NCI-H345 (cell line): ENCODE measurements around the gene NHSL2.

ENCODE experiments used
- DNase-seq: peaks from one replicate; lab custom pipeline; 2025; lab: John Stamatoyannopoulos, UW

The NHSL2 gene

GRCh38 chrX:72078411-72078810 lies 167.8 kb downstream of the NHSL2 start:
- no peak for DNase-seq

GRCh38 chrX:72079607-72080006 lies 169.0 kb downstream of the NHSL2 start:
- DNase-seq: no peak

GRCh38 chrX:72080150-72080549 lies 169.5 kb downstream of the NHSL2 start:
- no peak for DNase-seq

DNA sequence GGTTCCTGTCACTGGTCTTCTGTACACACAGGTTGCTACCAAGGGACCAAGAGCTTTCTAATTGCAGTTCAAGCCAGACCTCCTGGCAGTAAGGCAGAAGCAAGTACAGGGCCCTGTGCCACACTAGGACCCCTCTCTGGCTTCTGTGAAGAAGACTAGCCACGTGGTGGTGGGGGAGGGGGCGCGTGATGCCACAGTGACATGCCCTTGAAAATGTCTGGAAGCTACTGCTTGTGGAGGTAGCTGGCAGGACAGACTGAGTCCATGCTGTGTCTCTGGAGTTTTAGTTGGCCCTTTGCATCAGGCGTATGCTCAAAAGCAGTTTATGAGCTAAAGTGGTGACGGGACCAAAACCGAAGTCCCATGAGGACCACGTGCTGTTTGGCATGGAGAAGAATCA lies 170.2 kb downstream of the NHSL2 start:
- no peak for DNase-seq

GRCh38 chrX:72081605-72082320 lies 171.1 kb downstream of the NHSL2 start:
- no peak for DNase-seq

- no peak for DNase-seq
Measured at GRCh38 chrX:72083291-72083690, 172.6 kb downstream of the NHSL2 start.

DNA sequence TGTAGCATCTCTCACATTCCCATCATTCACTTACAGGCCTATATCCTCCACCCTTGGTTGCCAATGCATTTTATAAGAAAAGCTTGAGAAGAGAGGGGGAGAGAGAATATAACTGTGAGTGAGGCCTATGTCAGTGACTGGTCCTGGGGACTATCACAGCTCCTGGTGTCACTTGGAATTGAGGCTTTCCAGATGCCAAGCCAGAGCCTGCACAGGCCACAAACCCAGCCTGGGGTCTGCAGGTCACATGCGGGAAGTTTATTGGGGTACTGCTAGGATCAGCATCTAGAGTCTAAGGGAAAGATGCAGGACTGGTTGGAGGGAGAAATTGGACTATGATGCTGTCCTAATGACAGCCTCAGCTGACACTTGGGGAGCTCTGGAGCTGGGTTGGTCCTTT lies 173.5 kb downstream of the NHSL2 start:
- no peak for DNase-seq

DNA sequence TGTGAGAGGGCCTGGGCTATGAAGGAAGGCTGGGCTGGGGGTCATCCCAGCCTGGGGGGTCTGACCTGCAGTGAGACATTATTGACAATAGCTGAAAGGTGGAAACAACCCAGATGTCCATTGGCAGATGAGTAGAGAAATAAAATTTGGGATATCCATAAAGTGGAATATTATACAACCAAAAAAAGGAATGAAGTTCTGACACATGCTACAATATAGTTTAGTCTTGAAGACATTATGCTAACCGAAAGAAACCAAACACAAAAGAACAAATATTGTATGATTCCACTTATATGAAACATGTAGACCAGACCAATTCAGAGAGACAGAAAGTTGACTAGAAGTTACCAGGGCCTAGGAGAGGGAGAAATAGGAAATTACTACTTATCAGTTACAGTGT lies 176.3 kb downstream of the NHSL2 start:
- no peak for DNase-seq

DNA sequence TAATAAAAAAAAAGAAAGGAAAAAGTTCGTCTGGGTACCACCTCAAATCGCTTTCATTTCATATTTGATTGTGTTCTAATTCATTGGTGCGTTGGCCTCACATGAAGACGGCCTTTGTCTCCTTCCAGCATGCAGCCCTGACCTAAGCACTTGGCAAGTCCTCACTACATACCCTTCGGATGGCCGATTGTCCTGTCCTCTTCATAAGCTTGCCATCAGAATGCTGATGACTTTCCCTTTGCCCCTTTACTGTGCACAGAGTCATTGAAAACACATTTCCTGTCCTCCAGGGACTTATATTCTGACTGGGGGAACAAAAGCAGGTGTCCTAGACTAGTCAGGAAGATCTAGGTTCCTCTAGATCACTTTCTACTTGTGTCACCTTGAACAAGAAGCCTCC lies 178.1 kb downstream of the NHSL2 start:
- no peak for DNase-seq

- no peak for DNase-seq
Measured at GRCh38 chrX:72089254-72089653, 178.6 kb downstream of the NHSL2 start.

DNA sequence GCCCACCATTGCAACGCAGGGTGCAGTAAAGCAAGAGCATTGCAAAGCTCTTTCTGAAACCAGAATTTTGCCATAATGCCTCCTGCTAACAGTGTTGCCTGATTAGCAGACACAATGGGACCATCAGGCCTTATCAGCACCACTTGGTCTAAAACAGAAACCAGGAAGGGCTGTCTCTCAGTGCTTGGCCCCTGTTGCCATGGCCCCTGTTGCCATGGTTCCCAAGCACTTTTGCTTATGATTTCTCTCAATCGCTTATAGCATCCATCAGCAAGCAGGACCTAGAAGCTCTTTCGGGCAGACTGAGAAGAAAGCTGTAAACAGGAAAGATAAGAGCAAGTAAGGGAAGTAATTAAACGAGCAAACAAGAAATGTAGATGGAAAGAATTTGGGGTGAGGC lies 184.2 kb downstream of the NHSL2 start:
- DNase-seq: no peak

DNA sequence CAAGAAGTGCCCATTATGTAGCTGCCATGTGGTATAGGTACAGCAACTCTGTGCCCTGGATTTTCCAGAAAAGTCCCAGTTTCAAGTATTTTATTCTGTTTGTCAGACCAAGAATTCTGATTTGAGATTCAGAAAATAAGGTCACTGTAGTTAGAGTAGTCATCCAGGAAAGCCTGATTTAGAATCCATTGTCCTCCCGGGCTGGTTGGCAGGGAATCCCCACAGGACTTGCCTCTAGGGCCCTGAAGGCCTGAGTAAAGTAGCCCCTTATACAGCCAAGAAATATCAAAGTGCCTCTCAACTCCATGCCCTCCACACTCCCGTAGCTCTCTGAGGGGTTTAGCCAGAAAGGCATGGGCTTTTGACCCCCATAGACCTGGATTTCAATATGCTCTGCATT lies 184.7 kb downstream of the NHSL2 start:
- no peak for DNase-seq

DNA sequence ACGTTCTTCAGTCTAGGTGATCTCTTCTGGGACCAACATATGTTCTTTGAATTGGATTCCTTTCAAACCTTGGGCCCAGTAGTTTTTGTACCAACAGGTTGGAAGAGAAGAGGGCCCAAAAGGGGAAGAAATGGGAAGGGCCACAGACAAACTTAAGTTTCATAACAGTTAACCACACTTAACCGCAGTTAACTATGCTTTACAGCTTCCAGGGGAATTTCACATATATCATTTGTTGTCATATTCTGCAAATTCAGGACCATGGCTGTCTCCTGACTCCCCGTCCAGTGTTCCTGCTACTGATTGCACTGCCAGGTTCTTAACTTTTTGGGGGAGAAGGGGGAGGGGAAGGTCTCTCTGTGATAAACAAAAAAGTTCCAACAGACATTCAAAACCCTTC lies 186.5 kb downstream of the NHSL2 start:
- no peak for DNase-seq

- DNase-seq: peak; percentile 20
Measured at GRCh38 chrX:72100051-72100755, 189.6 kb downstream of the NHSL2 start.

DNA sequence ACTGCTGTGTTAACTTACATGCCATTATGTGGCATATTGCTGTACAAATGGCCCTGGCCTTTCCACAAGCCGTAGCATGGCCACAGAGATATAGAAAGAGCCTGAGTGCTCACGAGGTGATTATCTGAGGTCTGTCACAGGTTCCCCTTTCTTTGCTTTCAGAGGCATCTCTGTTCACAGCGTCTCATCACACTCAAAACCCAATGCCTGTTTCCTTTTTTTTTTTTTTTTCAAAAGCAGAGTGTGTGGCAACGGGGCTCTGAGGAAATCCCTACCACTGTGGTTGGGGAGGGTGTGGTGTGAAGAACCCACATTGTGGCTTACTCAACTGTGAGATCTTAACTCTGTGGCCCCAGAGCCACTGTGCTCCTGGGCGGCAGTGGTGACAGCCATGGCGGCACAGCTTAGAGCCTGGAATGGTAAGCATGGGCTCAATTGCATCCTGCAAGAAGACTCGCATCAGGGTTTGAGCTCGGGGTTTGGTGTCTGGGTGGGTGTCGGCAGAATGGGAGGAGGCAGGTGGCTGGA lies 190.2 kb downstream of the NHSL2 start:
- no peak for DNase-seq

DNA sequence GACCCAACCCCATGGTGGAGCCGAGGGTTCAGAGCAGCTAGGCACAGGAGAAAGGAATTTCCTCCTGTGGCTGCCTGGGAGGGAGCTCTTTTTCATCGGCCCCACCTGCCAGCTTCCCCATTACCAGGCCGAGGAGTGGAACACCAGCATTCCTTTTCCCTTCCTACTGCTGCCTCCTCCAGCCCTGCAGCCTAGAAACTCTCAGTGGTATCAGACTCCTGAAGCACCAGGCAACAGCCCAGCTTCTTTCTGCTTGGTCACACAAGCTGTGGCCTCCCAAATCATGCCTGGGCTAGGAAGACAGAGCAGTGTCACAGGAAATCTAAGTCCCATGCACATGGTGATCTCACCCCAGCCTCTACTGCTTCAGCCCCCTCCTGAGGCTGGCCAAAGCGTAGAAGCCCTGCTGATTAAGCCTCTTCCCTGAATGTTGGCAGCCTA lies 191.0 kb downstream of the NHSL2 start:
- DNase-seq: no peak

- DNase-seq: no peak
Measured at GRCh38 chrX:72102126-72102525, 191.5 kb downstream of the NHSL2 start.

- DNase-seq: no peak
Measured at GRCh38 chrX:72102760-72103159, 192.1 kb downstream of the NHSL2 start.

GRCh38 chrX:72105436-72105835 lies 194.8 kb downstream of the NHSL2 start:
- no peak for DNase-seq

DNA sequence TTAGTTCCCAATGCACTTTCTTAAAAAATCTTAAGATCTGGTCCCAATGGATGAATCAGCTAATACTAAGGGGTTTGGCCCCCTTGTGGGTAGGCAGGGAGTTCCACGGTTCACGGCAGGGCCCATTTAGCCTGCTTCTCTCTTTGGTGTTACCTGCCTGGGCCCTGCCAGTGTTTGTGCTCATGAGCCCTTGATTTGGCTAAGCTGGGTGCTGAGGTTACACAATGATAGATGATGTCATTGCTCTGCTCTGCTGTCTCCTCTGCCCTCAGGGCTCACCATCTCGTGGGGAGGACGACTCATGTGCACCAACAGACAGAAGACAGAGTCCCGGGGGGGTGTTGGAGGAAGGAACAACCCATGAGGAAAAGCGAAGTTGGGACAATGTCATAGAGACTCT lies 196.7 kb downstream of the NHSL2 start:
- DNase-seq: no peak

DNA sequence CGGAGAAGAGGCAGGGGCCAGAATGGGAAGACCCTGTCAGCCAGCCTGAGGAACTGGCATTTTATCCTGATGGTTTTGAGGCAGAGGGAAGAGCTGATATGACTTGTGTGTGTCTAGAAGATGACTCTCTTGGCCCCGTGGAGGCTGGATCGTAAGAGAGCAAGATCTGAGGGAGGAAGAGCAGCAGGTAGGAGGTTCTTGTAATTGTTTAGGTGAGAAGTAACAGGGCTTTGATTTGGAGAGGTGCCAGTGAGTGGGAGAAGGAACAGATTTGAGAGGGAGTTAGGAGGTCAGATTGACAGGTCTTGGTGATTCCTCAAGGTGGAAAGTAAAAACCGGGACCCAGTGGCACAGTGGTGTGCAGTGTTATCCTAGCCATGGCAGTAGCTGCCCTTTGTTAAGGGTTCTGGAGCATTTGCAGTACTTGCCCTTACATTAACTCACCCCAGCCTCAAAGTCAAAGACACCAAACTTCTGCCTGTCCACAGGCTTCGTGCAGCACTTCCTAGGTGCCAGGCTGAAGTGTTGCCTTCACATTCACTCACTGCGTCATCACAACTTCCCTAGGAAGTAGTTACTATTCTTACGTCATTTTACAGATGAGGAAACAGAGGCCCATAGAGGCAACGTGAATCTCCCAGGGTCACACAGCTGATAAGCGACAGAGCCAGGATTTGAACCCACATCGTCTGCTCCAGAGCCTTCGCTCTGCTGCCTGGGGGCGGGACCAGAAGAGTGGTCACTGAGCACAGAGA lies 197.4 kb downstream of the NHSL2 start:
- DNase-seq: no peak

DNA sequence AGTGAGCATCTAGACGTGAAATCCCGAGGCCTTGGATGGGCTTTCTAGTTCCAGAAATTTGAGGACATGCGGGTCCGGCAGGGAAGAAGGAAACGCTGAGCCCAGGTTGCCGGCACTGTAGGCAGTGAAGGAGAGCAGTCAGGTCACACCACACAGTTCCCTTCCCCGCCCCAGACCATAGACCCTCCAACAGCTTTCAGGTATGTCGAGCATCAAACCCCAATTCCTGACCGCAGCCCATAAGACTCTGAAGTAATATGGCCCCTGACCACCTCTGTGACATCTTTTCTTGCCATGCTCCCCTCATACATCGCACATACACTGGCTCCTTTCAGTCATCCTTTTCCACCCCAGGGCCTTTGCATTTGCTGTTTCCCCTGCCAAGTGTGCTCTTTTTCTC lies 198.0 kb downstream of the NHSL2 start:
- no peak for DNase-seq
